Cerebellar nuclear complex (tissue), 1 donor: ENCODE results near the gene LCN15.
"Not testable (repeated sequence)": the region's sequence is repeated elsewhere in the genome, so short reads cannot be mapped to it uniquely, and the experiment has no call there.

Experiments used
- DNase-seq, 2 experiments: peaks; one replicate each; lab custom pipeline; 2025; lab: John Stamatoyannopoulos, UW

The LCN15 gene

GRCh38 chr9:136755302-136756133 is 8.8 kb downstream of the LCN15 start:
- DNase-seq = not testable (repeated sequence)

GRCh38 chr9:136754626-136755301 is 9.6 kb downstream of the LCN15 start:
- no peak for DNase-seq

GRCh38 chr9:136754059-136754572 is 10.2 kb downstream of the LCN15 start:
- no peak for DNase-seq

- DNase-seq = no peak
Measured at GRCh38 chr9:136753371-136754058, 10.8 kb downstream of the LCN15 start.

GRCh38 chr9:136751814-136752213 is 12.5 kb downstream of the LCN15 start:
- no peak for DNase-seq

GRCh38 chr9:136751244-136751643 is 13.1 kb downstream of the LCN15 start:
- no peak for DNase-seq

- no peak for DNase-seq
Measured at GRCh38 chr9:136750526-136750925, 13.8 kb downstream of the LCN15 start.

- no peak for DNase-seq
Measured at GRCh38 chr9:136748666-136749611, 15.4 kb downstream of the LCN15 start.

- DNase-seq = no peak
Measured at GRCh38 chr9:136748201-136748600, 16.1 kb downstream of the LCN15 start, which contains the start of gene LCN6. TSS of gene LCN6 (minus strand) at chr9:136748525. CDS start at chr9:136748483, 42 bp downstream.

- DNase-seq = no peak
Measured at GRCh38 chr9:136747161-136748060, 16.9 kb downstream of the LCN15 start.

GRCh38 chr9:136746621-136747020 is 17.7 kb downstream of the LCN15 start:
- no peak for DNase-seq

GRCh38 chr9:136746155-136746490 is 18.2 kb downstream of the LCN15 start:
- DNase-seq = no peak

- DNase-seq = no peak
Measured at GRCh38 chr9:136745389-136746154, 18.7 kb downstream of the LCN15 start.

- no peak for DNase-seq
Measured at GRCh38 chr9:136744773-136745172, 19.5 kb downstream of the LCN15 start.

- DNase-seq = no peak
Measured at GRCh38 chr9:136743639-136744211, 20.6 kb downstream of the LCN15 start.

- no peak for DNase-seq
Measured at GRCh38 chr9:136742591-136743391, 21.5 kb downstream of the LCN15 start, which contains the start of gene LCN10. TSS of gene LCN10 (minus strand) at chr9:136742940. CDS start at chr9:136742903, 37 bp downstream.

GRCh38 chr9:136741883-136742571 is 22.3 kb downstream of the LCN15 start:
- DNase-seq = no peak
